HFFc6 (cell line): ENCODE results near the gene SERPINB12. TPM values are rescaled to one million over a fixed set of nuclear protein-coding genes. Genes with fewer than 3 reads are reported as not detected.

Experiments used
- DNase-seq: peaks from one replicate; pipeline ENCODE4 v3.0.0-alpha.2; 2018
- H3K27ac Mint-ChIP-seq: 2 replicates; pipeline ENCODE4 v1.8.0; 2020; ENCODE audit warnings: mild to moderate bottlenecking, mixed read lengths
- H3K27me3 Mint-ChIP-seq: 2 replicates; pipeline ENCODE4 v1.8.0; 2021; ENCODE audit warnings: mild to moderate bottlenecking, moderate library complexity, mixed read lengths; ENCODE audit not compliant: insufficient read depth
- H3K36me3 Mint-ChIP-seq: 2 replicates; pipeline ENCODE4 v1.8.0; 2021; ENCODE audit warnings: low read depth, mixed read lengths
- H3K4me1 Mint-ChIP-seq: 2 replicates; pipeline ENCODE4 v1.8.0; 2020; ENCODE audit warnings: low read depth, mixed read lengths
- H3K4me3 Mint-ChIP-seq: 2 replicates; pipeline ENCODE4 v1.8.0; 2020; ENCODE audit warnings: mild to moderate bottlenecking, moderate library complexity, mixed read lengths
- H3K9me3 Mint-ChIP-seq: 2 replicates; pipeline ENCODE4 v1.8.0; 2020; ENCODE audit warnings: mild to moderate bottlenecking, mixed read lengths
- total RNA-seq, 6 experiments: library from RNA; stranded (reverse); fragmentation: NEBNext Ultra II Directional; extraction: Animal tissue kit (Norgen Biotek cat#: 25700); gene quantifications; 2 replicates in 1 of 6; 3 replicates in 5 of 6; pipeline ENCODE4 v1.2.3, GENCODE V29; 2021
- TF ChIP-seq, protein P1 (sequence below): fragments of 200-600 bp; sonication (generic); IDR thresholded peaks from 2 replicates; pipeline ENCODE4 v1.5.0; 2021; ENCODE audit warnings: antibody characterized with exemption, mild to moderate bottlenecking

The SERPINB12 gene
- total RNA-seq, 6 experiments from 2014 or later: not detected

DNA sequence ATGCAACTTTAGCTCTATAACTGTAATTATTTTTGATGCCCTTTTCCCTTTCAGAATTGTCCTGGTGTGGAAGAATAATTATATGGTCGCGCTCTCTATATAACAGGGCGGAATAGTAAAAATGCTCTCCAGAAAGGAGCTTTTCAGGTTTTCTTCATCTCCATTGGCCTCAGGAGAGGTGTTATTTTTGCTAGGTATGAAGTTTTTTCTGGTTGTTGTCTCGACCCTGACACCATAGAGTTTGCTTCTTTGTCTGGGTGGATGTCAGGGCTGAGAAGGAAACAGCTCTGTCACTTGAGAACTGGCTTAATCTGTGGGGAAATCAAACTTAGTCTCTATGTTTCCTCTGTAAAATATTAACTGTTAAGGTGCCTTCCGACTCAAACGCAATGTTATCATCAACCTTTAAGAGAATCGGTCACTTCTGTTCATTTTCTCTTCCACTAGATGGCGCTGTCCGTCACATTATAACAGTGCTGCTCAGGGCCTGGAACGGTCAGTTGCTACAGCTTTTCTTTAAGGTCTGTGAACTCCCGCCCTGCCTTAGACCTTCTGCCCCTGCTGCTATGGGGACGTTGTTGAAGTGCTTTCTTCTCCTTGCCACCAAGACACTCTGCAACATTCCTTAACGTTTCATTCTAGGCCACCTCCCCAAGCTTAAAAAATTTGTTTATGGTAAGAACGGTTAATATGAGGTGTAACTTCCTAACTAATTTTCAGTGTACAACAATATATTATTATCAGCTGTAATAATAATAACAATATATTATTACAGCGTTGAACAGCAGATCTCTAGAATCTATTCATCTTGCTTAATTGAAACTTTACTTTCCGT is 23.8 kb upstream of the SERPINB12 start:
- Mint-ChIP-seq H3K27me3 (0 out of 2 replicates have a peak, but pooled peaks cover 1% of the 10 kb centered on the region), H3K4me3 (no peak overlapping the region), H3K27ac (no peak overlapping the region), H3K36me3 (no peaks in the 10 kb centered on the region), H3K4me1 (peaks cover 20% of the 10 kb centered on the region), H3K9me3 (no peaks in the 10 kb centered on the region)
- TF ChIP-seq, protein P1, sequence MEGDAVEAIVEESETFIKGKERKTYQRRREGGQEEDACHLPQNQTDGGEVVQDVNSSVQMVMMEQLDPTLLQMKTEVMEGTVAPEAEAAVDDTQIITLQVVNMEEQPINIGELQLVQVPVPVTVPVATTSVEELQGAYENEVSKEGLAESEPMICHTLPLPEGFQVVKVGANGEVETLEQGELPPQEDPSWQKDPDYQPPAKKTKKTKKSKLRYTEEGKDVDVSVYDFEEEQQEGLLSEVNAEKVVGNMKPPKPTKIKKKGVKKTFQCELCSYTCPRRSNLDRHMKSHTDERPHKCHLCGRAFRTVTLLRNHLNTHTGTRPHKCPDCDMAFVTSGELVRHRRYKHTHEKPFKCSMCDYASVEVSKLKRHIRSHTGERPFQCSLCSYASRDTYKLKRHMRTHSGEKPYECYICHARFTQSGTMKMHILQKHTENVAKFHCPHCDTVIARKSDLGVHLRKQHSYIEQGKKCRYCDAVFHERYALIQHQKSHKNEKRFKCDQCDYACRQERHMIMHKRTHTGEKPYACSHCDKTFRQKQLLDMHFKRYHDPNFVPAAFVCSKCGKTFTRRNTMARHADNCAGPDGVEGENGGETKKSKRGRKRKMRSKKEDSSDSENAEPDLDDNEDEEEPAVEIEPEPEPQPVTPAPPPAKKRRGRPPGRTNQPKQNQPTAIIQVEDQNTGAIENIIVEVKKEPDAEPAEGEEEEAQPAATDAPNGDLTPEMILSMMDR: peak; percentile 95
- peak; percentile 67 for DNase-seq

DNA sequence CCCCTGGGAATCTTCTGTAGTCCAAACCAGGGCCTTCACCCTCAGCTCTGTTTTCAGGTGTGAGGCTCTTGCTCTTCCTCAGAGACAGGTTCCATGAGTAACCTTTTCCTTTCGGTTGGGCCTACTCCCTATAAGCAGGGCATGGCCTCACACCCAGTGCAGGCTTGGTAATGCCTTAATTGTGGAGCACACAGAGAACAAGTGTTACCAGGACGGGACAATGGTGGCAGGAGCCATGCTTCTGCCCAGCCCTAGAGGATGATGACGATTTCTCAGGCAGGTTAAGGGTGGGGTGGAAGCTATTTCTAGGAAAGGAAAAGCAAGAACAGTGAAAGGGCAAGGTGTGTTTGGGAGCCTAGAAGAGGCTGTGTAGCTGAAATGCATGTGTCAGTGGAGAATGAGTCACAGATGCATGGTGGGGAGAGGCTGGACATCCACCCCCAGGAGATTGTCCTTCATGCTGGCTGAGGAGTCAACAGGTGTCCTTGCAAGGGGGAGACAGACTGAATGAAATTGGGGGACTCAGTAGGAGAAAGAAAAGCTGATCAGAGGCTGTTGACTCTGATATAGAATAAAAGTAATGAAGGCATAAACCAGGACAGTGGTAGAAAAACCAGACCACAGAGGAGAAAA is 22.0 kb upstream of the SERPINB12 start:
- Mint-ChIP-seq H3K4me1 (peaks cover 15% of the 10 kb centered on the region), H3K9me3 (no peaks in the 10 kb centered on the region), H3K36me3 (no peaks in the 10 kb centered on the region), H3K4me3 (no peak overlapping the region), H3K27ac (no peak overlapping the region), H3K27me3 (no peaks in the 10 kb centered on the region)
- TF ChIP-seq, protein P1: no peak
- DNase-seq: no peak

DNA sequence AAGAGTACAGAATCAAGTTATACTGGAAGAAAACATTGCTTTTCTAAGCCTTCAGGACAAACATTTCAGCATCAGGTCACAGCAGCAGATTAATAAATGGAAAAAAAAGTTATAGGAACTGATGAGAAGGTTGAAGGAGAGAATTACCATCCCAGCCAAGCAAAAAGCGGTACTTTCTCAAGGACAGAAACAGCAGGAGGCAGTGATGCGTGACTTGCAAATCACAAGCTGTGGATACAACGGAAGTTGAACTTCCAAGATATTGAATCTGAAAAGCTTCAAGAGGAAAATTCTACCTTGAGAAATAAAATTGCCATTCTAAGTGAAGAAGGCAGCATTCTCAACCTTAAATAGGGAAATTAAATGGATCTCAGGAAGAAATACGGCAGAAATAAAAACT is 18.5 kb upstream of the SERPINB12 start:
- TF ChIP-seq, protein P1: peak; percentile 55
- Mint-ChIP-seq H3K9me3 (no peaks in the 10 kb centered on the region), H3K4me3 (no peak overlapping the region), H3K36me3 (no peaks in the 10 kb centered on the region), H3K27ac (no peak overlapping the region), H3K27me3 (no peaks in the 10 kb centered on the region), H3K4me1 (peaks cover 13% of the 10 kb centered on the region)
- no peak for DNase-seq

DNA sequence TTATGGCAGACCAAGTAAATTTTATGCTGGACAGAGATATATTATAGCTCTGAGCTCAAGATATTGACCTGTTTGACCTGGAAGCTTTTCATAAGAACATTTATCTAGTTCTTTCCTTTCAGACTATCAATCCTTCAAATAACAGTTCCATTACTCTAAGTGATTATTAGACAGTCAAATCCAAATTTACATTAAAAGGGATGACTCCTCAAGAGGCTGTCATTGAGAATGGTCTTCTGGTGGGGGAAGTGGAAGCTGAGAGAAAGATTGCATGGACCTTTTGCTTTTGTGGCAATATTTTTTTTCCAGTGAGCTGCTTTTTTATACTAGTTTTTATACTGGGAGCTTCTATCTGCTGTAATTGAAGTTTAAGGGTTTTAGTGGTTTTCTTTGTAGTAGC is 14.9 kb upstream of the SERPINB12 start:
- H3K27ac Mint-ChIP-seq: no peak overlapping the region
- peaks cover 6% of the 10 kb centered on the region; the same call in 1 of the 2 replicates for H3K4me1 Mint-ChIP-seq
- no peaks in the 10 kb centered on the region for H3K9me3 Mint-ChIP-seq
- no peaks in the 10 kb centered on the region for H3K27me3 Mint-ChIP-seq
- TF ChIP-seq, protein P1: no peak
- H3K36me3 Mint-ChIP-seq: no peaks in the 10 kb centered on the region
- H3K4me3 Mint-ChIP-seq: no peak overlapping the region
- no peak for DNase-seq

DNA sequence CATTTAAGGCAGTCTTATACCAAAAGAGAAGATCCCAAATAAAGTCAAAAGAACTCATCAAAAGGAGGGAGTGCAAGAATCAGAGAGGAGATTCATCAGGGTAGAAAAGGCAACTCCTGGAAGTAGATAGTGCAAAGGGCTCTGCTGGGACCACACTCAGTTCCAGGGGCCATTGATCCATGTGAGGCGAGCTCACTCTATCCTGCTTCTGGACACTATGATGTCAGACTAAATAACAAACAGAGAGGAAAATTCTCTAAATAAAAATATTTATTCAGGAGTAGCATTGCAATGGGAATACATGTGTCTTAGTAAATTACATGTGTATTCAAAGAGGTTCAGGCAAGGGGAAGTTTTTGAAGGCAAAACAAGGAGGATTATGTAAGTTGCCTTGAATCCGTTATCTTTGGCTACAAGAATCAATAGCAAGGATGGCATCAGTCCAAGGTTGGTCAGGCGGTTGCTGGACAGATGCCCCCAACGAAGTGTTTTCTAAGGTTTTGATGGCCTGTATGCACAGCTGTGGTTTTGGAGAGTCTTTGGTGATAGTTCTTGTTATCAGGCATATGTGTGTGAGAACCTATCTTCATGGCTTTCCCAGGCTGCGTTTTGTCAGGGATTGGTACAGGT is 13.2 kb upstream of the SERPINB12 start:
- no peak overlapping the region for H3K4me3 Mint-ChIP-seq
- TF ChIP-seq, protein P1: no peak
- H3K9me3 Mint-ChIP-seq: no peaks in the 10 kb centered on the region
- H3K4me1 Mint-ChIP-seq: peaks cover 6% of the 10 kb centered on the region
- no peak for DNase-seq
- no peaks in the 10 kb centered on the region for H3K27me3 Mint-ChIP-seq
- no peak overlapping the region for H3K27ac Mint-ChIP-seq
- no peaks in the 10 kb centered on the region for H3K36me3 Mint-ChIP-seq
